Brain microvascular endothelial cell (primary cell): Measurements from ENCODE around the gene TEAD3.
A peak's percentile ranks its signal among the peaks of the same experiment; 100 is the strongest.

ENCODE experiments used
- DNase-seq: peaks from one replicate; pipeline ENCODE4 v3.0.0-alpha.2; 2020
- H3K27ac ChIP-seq: fragments of 250-450 bp; sonication (Bioruptor Pico); 2 replicates; pipeline ENCODE4 v1.5.1; 2020; ENCODE audit warnings: mild to moderate bottlenecking, moderate library complexity
- H3K27me3 ChIP-seq: fragments of 250-450 bp; sonication (Bioruptor Pico); replicated peaks from 2 replicates; pipeline ENCODE4 v1.5.1; 2020; ENCODE audit warnings: mild to moderate bottlenecking
- H3K36me3 ChIP-seq: fragments of 250-450 bp; sonication (Bioruptor Pico); replicated peaks from 2 replicates; pipeline ENCODE4 v1.5.1; 2020; ENCODE audit warnings: mild to moderate bottlenecking
- H3K4me3 ChIP-seq: 2 replicates; pipeline ENCODE4 v1.5.1; 2011; ENCODE audit warnings: low read depth, mild to moderate bottlenecking, control low read depth, low read length, moderate library complexity
- CTCF ChIP-seq: IDR thresholded peaks from 2 replicates; pipeline ENCODE4 v1.5.1; 2011; ENCODE audit warnings: low read depth, mild to moderate bottlenecking, moderate library complexity, low read length, control low read depth, inconsistent platforms; ENCODE audit errors: missing control alignments
- in situ Hi-C: cut with HindIII; loops from 2 replicates; pipeline ENCODE4 v1.10.0; 2017; ENCODE audit warnings: low sequenced_read_pairs, low pct_ligation_motif_present

The TEAD3 gene

GRCh38 chr6:35427435-35427834, 69.4 kb downstream of the TEAD3 start:
- Histone ChIP-seq H3K4me3 (no peak overlapping the region), H3K27ac (peak overlapping the region; percentile 78), H3K27me3 (no peaks in the 10 kb centered on the region), H3K36me3 (peaks cover 10% of the 10 kb centered on the region)
- DNase-seq = no peak
- TF ChIP-seq CTCF = no peak
- in situ Hi-C loops = no loop called here

GRCh38 chr6:35426074-35426473, 70.8 kb downstream of the TEAD3 start:
- no peaks in the 10 kb centered on the region for H3K27me3 ChIP-seq
- no peak overlapping the region for H3K4me3 ChIP-seq
- TF ChIP-seq CTCF = no peak
- peaks cover 10% of the 10 kb centered on the region for H3K36me3 ChIP-seq
- in situ Hi-C loops = no loop called here
- H3K27ac ChIP-seq = peak overlapping the region; percentile 84
- no peak for DNase-seq

GRCh38 chr6:35425284-35425683, 71.6 kb downstream of the TEAD3 start:
- H3K27ac ChIP-seq = peak overlapping the region; percentile 84
- H3K36me3 ChIP-seq = peaks cover 12% of the 10 kb centered on the region

More at GRCh38 chr6:35425284-35425683, 71.6 kb downstream of the TEAD3 start:
- no peak for TF ChIP-seq CTCF
- DNase-seq = peak; percentile 91
- in situ Hi-C loops = no loop called here
- Histone ChIP-seq H3K27me3 (no peaks in the 10 kb centered on the region), H3K4me3 (no peak overlapping the region)
